Cardiac muscle cell (in vitro differentiated cells and primary cell): ENCODE measurements around the gene UBXN6. TPM values are rescaled to one million over a fixed set of nuclear protein-coding genes. Genes with fewer than 3 reads are reported as not detected.

Source experiments
- DNase-seq, 2 donors: peaks; one replicate each; pipeline versions ENCODE4 v3.0.0 to v3.0.0-alpha.2; 2010 to 2017; ENCODE audit warnings: low read depth in 1 of 2, low spot score in 1 of 2
- H3K27ac ChIP-seq: fragments of 200-600 bp; sonication (generic); 2 replicates; pipeline ENCODE4 v1.5.1; 2016
- H3K27me3 ChIP-seq: fragments of 200-600 bp; sonication (generic); 2 replicates; pipeline ENCODE4 v1.6.0; 2016; ENCODE audit warnings: control low read depth
- H3K36me3 ChIP-seq: fragments of 200-600 bp; sonication (generic); 2 replicates; pipeline ENCODE4 v1.5.1; 2016; ENCODE audit warnings: control low read depth
- H3K4me1 ChIP-seq: fragments of 200-600 bp; sonication (generic); 2 replicates; pipeline ENCODE4 v1.8.1; 2017; ENCODE audit warnings: low read depth, mild to moderate bottlenecking, mixed run types
- H3K4me3 ChIP-seq: fragments of 200-600 bp; sonication (generic); 2 replicates; pipeline ENCODE4 v1.5.1; 2016; ENCODE audit warnings: mild to moderate bottlenecking
- H3K9me3 ChIP-seq: fragments of 200-600 bp; sonication (generic); 2 replicates; pipeline ENCODE4 v1.5.1; 2017; ENCODE audit warnings: low read depth, mild to moderate bottlenecking, control low read depth
- polyA plus RNA-seq: library from polyadenylated mRNA; unstranded; fragments of >200 nt; fragmentation: Nextera tagmentation; extraction: Ambion mirVana; gene quantifications from 2 replicates; pipeline ENCODE4 v1.2.1, GENCODE V29; 2016
- total RNA-seq: library from RNA; depleted of rRNA; stranded (reverse); fragments of >200 nt; gene quantifications from 2 replicates; pipeline ENCODE4 v1.2.3, GENCODE V29; 2016
- TF ChIP-seq, protein P1 (sequence below): IDR thresholded peaks from 2 replicates; pipeline ENCODE4 v1.5.1; 2012; ENCODE audit warnings: low read depth, mild to moderate bottlenecking, low read length

The UBXN6 gene
- total and polyA plus RNA-seq, 2 experiments from 2014 or later: 46.2 to 147 TPM

DNA sequence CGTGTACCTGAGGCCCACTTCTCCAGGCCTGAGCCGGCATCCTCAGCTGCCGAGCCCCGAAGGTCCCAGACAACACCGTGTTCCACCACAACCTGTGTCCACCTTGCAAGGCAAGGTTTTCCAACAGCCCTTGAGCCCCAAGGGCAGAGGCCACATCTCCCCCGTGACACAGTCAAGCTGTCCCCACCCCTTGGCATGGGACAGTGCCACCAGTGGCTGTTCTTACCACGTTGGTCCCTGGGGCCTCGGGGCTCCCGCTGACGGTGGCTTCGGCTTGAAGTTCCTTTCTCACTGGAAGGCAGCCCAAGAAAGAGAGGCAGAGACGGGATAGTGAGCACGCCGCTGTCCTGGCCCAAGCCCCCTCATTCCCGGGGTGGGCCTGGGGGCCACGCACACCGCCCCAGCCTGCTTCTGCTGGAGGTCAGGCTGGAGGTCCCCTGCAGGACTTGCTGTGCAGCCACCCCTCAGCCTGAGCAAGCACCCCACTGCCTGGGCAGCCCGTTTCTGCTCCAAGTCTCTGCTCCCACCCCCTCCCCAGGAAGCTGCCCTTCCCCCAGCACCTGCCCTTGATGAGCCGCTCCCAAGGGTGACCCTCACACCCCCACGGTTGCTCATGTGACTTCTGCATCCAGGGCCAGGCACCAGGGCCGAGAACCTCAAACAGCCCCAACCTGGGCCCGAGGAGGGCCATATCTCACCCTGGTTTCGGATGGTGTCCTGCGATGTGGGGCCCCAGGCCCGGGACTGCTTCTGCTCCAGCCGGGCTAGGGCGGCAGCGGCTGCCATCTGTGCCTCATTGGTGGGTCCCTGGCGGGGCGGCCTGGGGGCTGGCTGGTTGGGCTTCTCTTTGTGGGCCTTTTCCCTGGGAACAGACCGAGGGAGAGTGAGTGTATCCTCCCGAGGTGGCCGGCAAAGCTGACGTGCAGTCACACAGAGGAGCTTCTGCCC is 4.1 kb downstream of the UBXN6 start:
- Histone ChIP-seq H3K27me3 (no peaks in the 10 kb centered on the region), H3K4me1 (peaks cover 13% of the 10 kb centered on the region), H3K9me3 (no peaks in the 10 kb centered on the region), H3K4me3 (no peak overlapping the region), H3K36me3 (peaks cover 28% of the 10 kb centered on the region), H3K27ac (no peak overlapping the region)
- TF ChIP-seq, protein P1, sequence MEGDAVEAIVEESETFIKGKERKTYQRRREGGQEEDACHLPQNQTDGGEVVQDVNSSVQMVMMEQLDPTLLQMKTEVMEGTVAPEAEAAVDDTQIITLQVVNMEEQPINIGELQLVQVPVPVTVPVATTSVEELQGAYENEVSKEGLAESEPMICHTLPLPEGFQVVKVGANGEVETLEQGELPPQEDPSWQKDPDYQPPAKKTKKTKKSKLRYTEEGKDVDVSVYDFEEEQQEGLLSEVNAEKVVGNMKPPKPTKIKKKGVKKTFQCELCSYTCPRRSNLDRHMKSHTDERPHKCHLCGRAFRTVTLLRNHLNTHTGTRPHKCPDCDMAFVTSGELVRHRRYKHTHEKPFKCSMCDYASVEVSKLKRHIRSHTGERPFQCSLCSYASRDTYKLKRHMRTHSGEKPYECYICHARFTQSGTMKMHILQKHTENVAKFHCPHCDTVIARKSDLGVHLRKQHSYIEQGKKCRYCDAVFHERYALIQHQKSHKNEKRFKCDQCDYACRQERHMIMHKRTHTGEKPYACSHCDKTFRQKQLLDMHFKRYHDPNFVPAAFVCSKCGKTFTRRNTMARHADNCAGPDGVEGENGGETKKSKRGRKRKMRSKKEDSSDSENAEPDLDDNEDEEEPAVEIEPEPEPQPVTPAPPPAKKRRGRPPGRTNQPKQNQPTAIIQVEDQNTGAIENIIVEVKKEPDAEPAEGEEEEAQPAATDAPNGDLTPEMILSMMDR: no peak
- DNase-seq: no peak

DNA sequence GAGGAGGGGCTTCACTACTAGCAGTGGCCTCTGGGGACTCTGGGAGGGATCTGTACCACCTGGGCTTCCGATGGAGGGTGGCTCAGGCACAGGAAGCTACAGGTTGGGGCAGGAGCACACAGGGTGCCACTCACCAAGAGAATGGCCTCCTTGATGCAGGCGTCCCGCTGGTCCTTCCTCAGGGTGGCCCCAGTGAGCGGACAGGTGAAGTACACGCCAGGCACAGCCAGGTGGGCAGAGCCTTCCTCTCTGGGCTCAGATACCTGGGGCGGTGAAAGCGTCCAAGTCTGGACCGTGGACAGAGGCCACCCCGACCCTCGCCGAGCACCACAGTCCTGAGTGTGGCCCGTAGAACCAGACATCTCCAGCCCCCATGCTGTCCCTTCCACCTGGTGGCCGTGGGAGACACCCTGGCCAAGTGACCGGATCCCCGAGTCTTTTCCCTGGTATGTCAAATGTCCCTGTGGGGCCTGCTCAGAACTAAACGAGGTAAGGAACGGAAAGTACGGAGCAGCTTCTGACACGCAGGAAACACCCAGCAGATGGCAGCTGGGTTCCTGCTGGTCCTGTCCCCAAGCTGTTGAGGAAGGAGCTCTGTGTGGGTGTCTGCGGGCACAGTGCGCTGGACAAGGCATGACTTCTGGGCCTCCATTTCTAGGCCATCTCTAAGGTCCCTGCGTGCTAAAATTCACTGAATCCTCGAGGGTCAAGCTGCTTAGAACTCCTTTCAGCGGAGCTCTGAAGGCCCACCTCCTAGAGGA is 5.2 kb downstream of the UBXN6 start:
- H3K27me3 ChIP-seq: no peaks in the 10 kb centered on the region
- H3K4me1 ChIP-seq: peaks cover 13% of the 10 kb centered on the region
- no peak for DNase-seq
- no peak overlapping the region for H3K4me3 ChIP-seq
- H3K36me3 ChIP-seq: peaks cover 38% of the 10 kb centered on the region
- H3K27ac ChIP-seq: no peak overlapping the region
- TF ChIP-seq, protein P1: no peak
- no peaks in the 10 kb centered on the region for H3K9me3 ChIP-seq

DNA sequence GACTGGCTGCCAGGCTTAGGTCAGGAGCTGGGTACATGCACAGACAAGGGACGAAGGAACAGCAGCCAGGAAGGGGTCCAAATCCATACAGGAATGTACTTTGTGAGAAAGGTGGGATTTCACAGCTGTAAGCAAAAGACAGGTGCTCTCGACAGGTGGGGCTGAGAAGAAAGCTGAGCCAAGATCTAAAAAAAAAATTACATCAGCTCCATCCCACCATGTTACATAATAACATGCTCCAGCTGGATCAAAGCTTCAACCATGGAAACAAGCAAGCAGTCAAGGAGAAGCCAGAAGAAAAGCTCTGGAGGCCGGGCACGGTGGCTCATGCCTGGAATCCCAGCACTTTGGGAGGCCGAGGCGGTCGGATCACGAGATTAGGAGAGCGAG is 8.0 kb downstream of the UBXN6 start:
- no peaks in the 10 kb centered on the region for H3K9me3 ChIP-seq
- H3K36me3 ChIP-seq: peaks cover 51% of the 10 kb centered on the region
- no peak overlapping the region for H3K4me3 ChIP-seq
- H3K27me3 ChIP-seq: no peaks in the 10 kb centered on the region
- no peak for DNase-seq
- TF ChIP-seq, protein P1: no peak
- no peaks in the 10 kb centered on the region for H3K4me1 ChIP-seq
- no peak overlapping the region for H3K27ac ChIP-seq

DNA sequence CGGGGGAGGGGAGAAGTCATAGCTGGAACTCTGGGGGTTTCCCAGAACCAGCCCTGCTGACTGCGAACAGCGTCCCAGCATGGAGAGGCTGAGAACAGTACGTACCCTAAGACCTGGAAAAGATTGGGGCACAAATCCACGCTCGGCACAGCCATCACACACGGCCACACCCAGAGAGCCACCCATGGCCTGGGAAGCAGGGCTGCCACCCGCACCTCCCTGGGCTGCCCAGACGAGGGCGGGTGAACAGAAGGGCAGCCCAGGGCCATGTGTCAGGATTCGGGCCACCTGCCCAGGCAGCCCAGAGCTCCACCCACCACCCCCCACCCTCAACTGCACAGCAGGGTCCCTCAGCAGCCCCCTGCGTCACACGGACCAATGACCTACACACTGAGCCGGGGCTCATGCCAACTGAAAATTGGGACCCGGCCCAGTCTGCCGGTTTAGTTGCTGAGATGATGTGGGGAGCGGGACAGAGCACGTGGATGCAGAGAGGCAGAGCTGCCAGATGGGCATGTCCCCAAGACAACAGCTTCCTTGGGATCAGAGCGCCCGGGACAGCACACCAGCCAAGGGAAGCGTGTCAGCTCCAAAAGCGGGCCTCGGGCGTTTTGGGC is 8.5 kb downstream of the UBXN6 start:
- Histone ChIP-seq H3K4me3 (no peak overlapping the region), H3K9me3 (no peaks in the 10 kb centered on the region), H3K27ac (no peak overlapping the region), H3K4me1 (no peaks in the 10 kb centered on the region), H3K27me3 (no peaks in the 10 kb centered on the region), H3K36me3 (peaks cover 51% of the 10 kb centered on the region)
- TF ChIP-seq, protein P1: no peak
- DNase-seq: no peak

DNA sequence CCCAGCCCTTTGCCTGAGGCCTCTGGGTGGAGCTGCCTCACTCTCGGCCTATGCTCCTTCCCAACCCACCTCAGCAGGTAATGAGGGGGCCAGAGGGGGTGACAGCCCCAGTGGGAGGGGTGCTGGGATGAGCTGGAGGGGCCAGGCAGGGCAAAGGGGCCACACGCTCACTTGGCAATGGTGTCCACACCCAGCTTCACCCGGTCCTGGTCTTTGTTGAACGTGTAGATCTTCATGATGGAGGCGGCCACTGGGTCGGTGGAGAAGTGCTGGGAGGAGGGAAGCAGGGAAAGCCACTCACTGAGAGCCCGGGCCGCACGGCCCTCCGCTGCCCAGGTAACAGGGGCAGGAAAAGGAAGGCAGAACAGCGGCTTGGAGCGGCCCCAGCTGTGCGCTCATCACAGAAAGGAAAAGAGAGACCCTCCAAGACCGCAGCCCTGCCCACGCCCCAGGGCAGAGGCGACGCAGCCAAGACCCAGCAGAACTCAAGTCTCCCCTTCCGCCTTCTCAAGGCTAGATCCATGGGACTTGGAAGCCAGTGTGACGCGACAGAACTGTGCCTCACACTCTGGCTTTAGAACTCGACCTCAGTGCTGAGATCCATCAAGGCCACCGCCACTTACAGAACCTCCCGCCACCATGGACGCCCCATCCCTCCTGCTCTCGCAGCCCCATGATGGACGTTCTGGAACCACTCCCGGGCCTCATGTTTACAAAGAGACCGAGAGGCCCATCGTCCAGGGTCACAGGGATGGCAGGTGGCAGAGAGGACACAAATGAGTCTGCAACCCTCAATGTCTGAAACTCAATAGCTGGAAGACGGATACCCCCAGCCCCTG is 9.2 kb downstream of the UBXN6 start:
- no peak overlapping the region for H3K27ac ChIP-seq

More for the DNA sequence above, 9.2 kb downstream of the UBXN6 start:
- H3K4me3 ChIP-seq: no peak overlapping the region
- no peaks in the 10 kb centered on the region for H3K9me3 ChIP-seq
- peaks cover 43% of the 10 kb centered on the region for H3K36me3 ChIP-seq
- H3K27me3 ChIP-seq: no peaks in the 10 kb centered on the region
- H3K4me1 ChIP-seq: no peaks in the 10 kb centered on the region
- TF ChIP-seq, protein P1: no peak
- DNase-seq: no peak
